K562 (cell line): ENCODE results near the gene PDE4D.

Experiments used
- AFF4 ChIP-seq: sonication (generic); formaldehyde crosslinking; IDR thresholded peaks from 2 replicates; pipeline ENCODE4 v1.8.0; 2023; ENCODE audit warnings: mild to moderate bottlenecking, missing genetic modification reagents
- GABPA ChIP-seq: fragments of 200-800 bp; sonication (Bioruptor generic); conservative IDR thresholded peaks from 2 replicates; pipeline ENCODE4 v1.6.1; 2016; ENCODE audit warnings: low read depth, missing genetic modification characterization, missing compliant biosample characterization
- IRF2 ChIP-seq: sonication (generic); formaldehyde crosslinking; IDR thresholded peaks from 2 replicates; pipeline ENCODE4 v1.8.1; 2022; ENCODE audit warnings: mild to moderate bottlenecking, missing genetic modification reagents
- MYC ChIP-seq, 2 experiments: fragments of 250-450 bp in 1 of 2; sonication (Bioruptor Pico) in 1 of 2; IDR thresholded peaks; 2 replicates each; pipeline versions ENCODE4 v1.5.1 to v1.6.1; 2012 to 2021; ENCODE audit warnings: low read depth in 2 of 2, borderline replicate concordance in 1 of 2, improper control_type of control experiment in 1 of 2, low read length in 1 of 2, mild to moderate bottlenecking in 1 of 2, moderate library complexity in 1 of 2
- PYGO2 ChIP-seq: fragments of 450-650 bp; IDR thresholded peaks from 2 replicates; pipeline ENCODE4 v1.6.1; 2016; ENCODE audit warnings: mild to moderate bottlenecking, missing genetic modification characterization, moderate library complexity, missing compliant biosample characterization
- SETDB1 ChIP-seq: IDR thresholded peaks from one replicate; pipeline ENCODE4 v1.6.1; 2012; ENCODE audit warnings: low read length, control low read depth, inconsistent platforms
- SLC30A9 ChIP-seq: fragments of 250-450 bp; sonication (Bioruptor Pico); IDR thresholded peaks from 2 replicates; pipeline ENCODE4 v1.8.0; 2022; ENCODE audit warnings: mild to moderate bottlenecking, moderate library complexity
- SREBF2 ChIP-seq: sonication (generic); formaldehyde crosslinking; IDR thresholded peaks from 2 replicates; pipeline ENCODE4 v1.4.0; 2020; ENCODE audit warnings: mild to moderate bottlenecking, missing genetic modification reagents
- TCF3 ChIP-seq: sonication (generic); formaldehyde crosslinking; IDR thresholded peaks from 2 replicates; pipeline ENCODE4 v1.4.0; 2020; ENCODE audit warnings: mild to moderate bottlenecking, missing genetic modification reagents
- ZKSCAN3 ChIP-seq: fragments of 250-450 bp; sonication (Bioruptor Pico); IDR thresholded peaks from 2 replicates; pipeline ENCODE4 v1.4.0; 2020
- TF ChIP-seq, protein P1 (sequence below), 3 experiments: IDR thresholded peaks in 2 of 3; conservative IDR thresholded peaks in 1 of 3; 2 replicates each; pipeline ENCODE4 v1.5.1; 2011 to 2012; ENCODE audit warnings: low read length in 3 of 3, mild to moderate bottlenecking in 3 of 3, control low read depth in 2 of 3, improper control_type of control experiment in 1 of 3, inconsistent platforms in 1 of 3, low read depth in 1 of 3, mixed read lengths in 1 of 3, moderate library complexity in 1 of 3; ENCODE audit not compliant: insufficient read depth in 2 of 3
- TF ChIP-seq, protein P2 (sequence below): fragments of 450-650 bp; conservative IDR thresholded peaks from 2 replicates; pipeline ENCODE4 v1.6.1; 2016; ENCODE audit warnings: missing genetic modification characterization, low read depth, mild to moderate bottlenecking, missing compliant biosample characterization, moderate library complexity

DNA sequence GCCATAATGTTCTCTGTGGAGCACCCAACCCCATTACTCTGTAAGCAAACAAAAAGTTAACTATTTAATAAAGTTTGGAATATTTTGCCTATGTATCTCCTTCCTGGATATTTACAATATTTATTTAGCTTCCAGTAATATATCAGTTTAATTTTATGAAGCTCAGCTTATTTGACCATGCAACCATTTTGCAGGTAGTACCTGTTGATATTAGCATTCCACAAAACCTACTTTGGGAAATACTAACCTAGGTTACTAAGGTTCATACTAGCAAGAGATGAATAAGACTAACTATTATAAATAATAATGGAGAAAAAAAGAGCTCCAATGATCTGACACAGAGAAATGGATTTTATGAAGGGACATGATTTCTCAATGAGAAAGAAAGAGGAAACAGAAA, 506.4 kb downstream of the PDE4D start:
- TF ChIP-seq, protein P1, sequence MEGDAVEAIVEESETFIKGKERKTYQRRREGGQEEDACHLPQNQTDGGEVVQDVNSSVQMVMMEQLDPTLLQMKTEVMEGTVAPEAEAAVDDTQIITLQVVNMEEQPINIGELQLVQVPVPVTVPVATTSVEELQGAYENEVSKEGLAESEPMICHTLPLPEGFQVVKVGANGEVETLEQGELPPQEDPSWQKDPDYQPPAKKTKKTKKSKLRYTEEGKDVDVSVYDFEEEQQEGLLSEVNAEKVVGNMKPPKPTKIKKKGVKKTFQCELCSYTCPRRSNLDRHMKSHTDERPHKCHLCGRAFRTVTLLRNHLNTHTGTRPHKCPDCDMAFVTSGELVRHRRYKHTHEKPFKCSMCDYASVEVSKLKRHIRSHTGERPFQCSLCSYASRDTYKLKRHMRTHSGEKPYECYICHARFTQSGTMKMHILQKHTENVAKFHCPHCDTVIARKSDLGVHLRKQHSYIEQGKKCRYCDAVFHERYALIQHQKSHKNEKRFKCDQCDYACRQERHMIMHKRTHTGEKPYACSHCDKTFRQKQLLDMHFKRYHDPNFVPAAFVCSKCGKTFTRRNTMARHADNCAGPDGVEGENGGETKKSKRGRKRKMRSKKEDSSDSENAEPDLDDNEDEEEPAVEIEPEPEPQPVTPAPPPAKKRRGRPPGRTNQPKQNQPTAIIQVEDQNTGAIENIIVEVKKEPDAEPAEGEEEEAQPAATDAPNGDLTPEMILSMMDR (IDR thresholded peaks at IDR 0.05 in 2 of 3, conservative IDR thresholded peaks at IDR 0.05 in 1 of 3; ENCODE audit: insufficient read depth in 2 of 3, low read depth in 1 of 3, low read length in 3 of 3) = no peak
- TF ChIP-seq TCF3 (CRISPR knock-in tag) (no peak), SREBF2 (CRISPR knock-in tag) (no peak), SETDB1 (no peak), MYC (IDR thresholded peaks at IDR 0.05; ENCODE audit: low read depth, low read length) (no peak), MYC (CRISPR knock-in tag; IDR thresholded peaks at IDR 0.05; ENCODE audit: borderline replicate concordance, low read depth) (no peak), IRF2 (CRISPR knock-in tag) (no peak), GABPA (tag) (no peak), AFF4 (CRISPR knock-in tag) (no peak), PYGO2 (no peak), ZKSCAN3 (CRISPR knock-in tag) (no peak), SLC30A9 (CRISPR knock-in tag) (no peak)
- TF ChIP-seq, protein P2, sequence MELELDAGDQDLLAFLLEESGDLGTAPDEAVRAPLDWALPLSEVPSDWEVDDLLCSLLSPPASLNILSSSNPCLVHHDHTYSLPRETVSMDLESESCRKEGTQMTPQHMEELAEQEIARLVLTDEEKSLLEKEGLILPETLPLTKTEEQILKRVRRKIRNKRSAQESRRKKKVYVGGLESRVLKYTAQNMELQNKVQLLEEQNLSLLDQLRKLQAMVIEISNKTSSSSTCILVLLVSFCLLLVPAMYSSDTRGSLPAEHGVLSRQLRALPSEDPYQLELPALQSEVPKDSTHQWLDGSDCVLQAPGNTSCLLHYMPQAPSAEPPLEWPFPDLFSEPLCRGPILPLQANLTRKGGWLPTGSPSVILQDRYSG (tag) = no peak
